Panc1 (cell line): ENCODE measurements around the gene DNAI2. TPM values are rescaled to one million over a fixed set of nuclear protein-coding genes. Genes with fewer than 3 reads are reported as not detected.

Source experiments
- ATAC-seq: fragments of 200-7000 bp; cut with Tn5 transposase; 2 replicates; pipeline ENCODE4 v1.9.1; 2020; ENCODE audit warnings: mild to moderate bottlenecking, moderate library complexity
- BruUV-seq: library from RNA; stranded (reverse); fragments of 400-500 nt; replicated peaks from 2 replicates; lab custom pipeline; 2021; lab: Mats Ljungman, UMichigan
- CTCF ChIA-PET: fragments of 300-600 bp; sonication (Branson Sonifier 250); formaldehyde crosslinking; loops from one replicate; lab custom pipeline; 2022; ENCODE audit warnings: antibody characterized with exemption; lab: Charles Lee
- POLR2A ChIA-PET: fragments of 300-600 bp; sonication (Branson Sonifier 250); formaldehyde crosslinking; loops from one replicate; lab custom pipeline; 2022; ENCODE audit warnings: antibody characterized with exemption; lab: Charles Lee
- DNase-seq: peaks from one replicate; pipeline ENCODE4 v3.0.0-alpha.2; 2010; ENCODE audit warnings: low read depth, low spot score
- H3K27ac ChIP-seq: 2 replicates; pipeline ENCODE4 v1.5.1; 2011; ENCODE audit warnings: mild to moderate bottlenecking, low read length, inconsistent platforms
- H3K27me3 ChIP-seq: fragments of 200-500 bp; sonication (Bioruptor generic); 2 replicates; pipeline ENCODE4 v1.6.0; 2014; ENCODE audit warnings: low read length, inconsistent platforms; ENCODE audit not compliant: control insufficient read depth, insufficient read depth
- H3K36me3 ChIP-seq: fragments of 200-500 bp; sonication (Bioruptor generic); 2 replicates; pipeline ENCODE4 v1.5.1; 2014; ENCODE audit warnings: inconsistent platforms, mild to moderate bottlenecking, low read length, moderate library complexity; ENCODE audit not compliant: control insufficient read depth, insufficient read depth
- H3K4me1 ChIP-seq: 2 replicates; pipeline ENCODE4 v1.5.1; 2011; ENCODE audit warnings: inconsistent platforms, mild to moderate bottlenecking, low read length, moderate library complexity; ENCODE audit not compliant: control insufficient read depth, insufficient read depth
- H3K4me3 ChIP-seq, 2 experiments: 2 replicates each; pipeline ENCODE4 v1.5.1; 2011 to 2012; ENCODE audit warnings: low read depth in 2 of 2, low read length in 2 of 2, mild to moderate bottlenecking in 2 of 2, inconsistent platforms in 1 of 2, moderate library complexity in 1 of 2
- H3K9me3 ChIP-seq: fragments of 200-500 bp; sonication (Bioruptor generic); 2 replicates; pipeline ENCODE4 v1.5.1; 2014; ENCODE audit warnings: low read depth, mild to moderate bottlenecking, inconsistent platforms, low read length, moderate library complexity; ENCODE audit not compliant: control insufficient read depth, insufficient read depth
- CTCF ChIP-seq: fragments of 450-650 bp; IDR thresholded peaks from 2 replicates; pipeline ENCODE4 v1.5.1; 2017; ENCODE audit warnings: mild to moderate bottlenecking
- POLR2AphosphoS5 ChIP-seq: IDR thresholded peaks from 2 replicates; pipeline ENCODE4 v1.6.1; 2012; ENCODE audit warnings: mild to moderate bottlenecking, low read depth, low read length, moderate library complexity
- REST ChIP-seq, 2 experiments: IDR thresholded peaks; 2 replicates each; pipeline ENCODE4 v1.6.1; 2011 to 2012; ENCODE audit warnings: low read depth in 2 of 2, control low read depth in 1 of 2, low read length in 1 of 2, mild to moderate bottlenecking in 1 of 2, moderate library complexity in 1 of 2; ENCODE audit not compliant: insufficient read depth in 1 of 2
- SIN3A ChIP-seq: IDR thresholded peaks from 2 replicates; pipeline ENCODE4 v1.6.1; 2012; ENCODE audit warnings: low read depth, mild to moderate bottlenecking, low read length, moderate library complexity, borderline replicate concordance; ENCODE audit not compliant: insufficient read depth
- TCF7L2 ChIP-seq: IDR thresholded peaks from 2 replicates; pipeline ENCODE4 v1.6.1; 2011; ENCODE audit warnings: mild to moderate bottlenecking, low read depth, low read length, inconsistent platforms
- in situ Hi-C: cut with HindIII; loops from 2 replicates; pipeline ENCODE4 v1.10.0; 2016; ENCODE audit warnings: low sequenced_read_pairs, low pct_unique_long_range_greater_than_20kb
- intact Hi-C: fragments of 100-400 bp; cut with micrococcal nuclease; formaldehyde crosslinking; loops from one replicate; pipeline ENCODE4 v1.10.0; 2022; ENCODE audit not compliant: unreplicated experiment
- total RNA-seq: library from RNA; stranded (reverse); gene quantifications from one replicate; pipeline ENCODE4 v1.2.1, GENCODE V29; 2021; ENCODE audit not compliant: unreplicated experiment

DNAI2 gene
- total RNA-seq, 1 experiment from 2014 or later = not detected

- ATAC-seq (no peak), DNase-seq (no peak)
- H3K4me3 ChIP-seq = no peak overlapping the region
- ChIA-PET CTCF (no interaction called here), POLR2A (no interaction called here)
- H3K27me3 ChIP-seq = peaks cover 5% of the 10 kb centered on the region; the same call in 1 of the 2 replicates
- no peak overlapping the region for H3K27ac ChIP-seq
- no TSS peak for BruUV-seq
- TF ChIP-seq CTCF (no peak), SIN3A (no peak), POLR2AphosphoS5 (no peak), TCF7L2 (no peak), REST (IDR thresholded peaks at IDR 0.05; ENCODE audit: insufficient read depth in 1 of 2, low read depth in 2 of 2, low read length in 1 of 2) (no peak)
- no peaks in the 10 kb centered on the region for H3K36me3 ChIP-seq
- no peaks in the 10 kb centered on the region; the same call in 1 of the 2 replicates for H3K4me1 ChIP-seq
- intact Hi-C loops (no loop called here), in situ Hi-C loops (no loop called here)
- no peaks in the 10 kb centered on the region for H3K9me3 ChIP-seq
These were observed 73.6 kb downstream of the DNAI2 start for GRCh38 chr17:74347646-74348045.

GRCh38 chr17:74349120-74349519, 75.1 kb downstream of the DNAI2 start:
- in situ Hi-C loops (no loop called here), intact Hi-C loops (no loop called here)
- ChIA-PET POLR2A (interaction anchor here (0.6 kb wide), 1 partner anchor 29 kb away, joined by 5 read pairs; no protein-coding TSS in a partner anchor), CTCF (no interaction called here)
- Histone ChIP-seq H3K27ac (no peak overlapping the region), H3K36me3 (no peaks in the 10 kb centered on the region), H3K4me3 (no peak overlapping the region), H3K27me3 (peaks cover 11% of the 10 kb centered on the region), H3K4me1 (no peaks in the 10 kb centered on the region; the same call in 1 of the 2 replicates), H3K9me3 (no peaks in the 10 kb centered on the region)
- DNase-seq (no peak), ATAC-seq (no peak)
- no TSS peak for BruUV-seq
- TF ChIP-seq TCF7L2 (no peak), REST (IDR thresholded peaks at IDR 0.05; ENCODE audit: insufficient read depth in 1 of 2, low read depth in 2 of 2, low read length in 1 of 2) (no peak), POLR2AphosphoS5 (no peak), SIN3A (no peak), CTCF (no peak)
